ENCODE data around the gene CAMTA1.

Gene CAMTA1

DNA sequence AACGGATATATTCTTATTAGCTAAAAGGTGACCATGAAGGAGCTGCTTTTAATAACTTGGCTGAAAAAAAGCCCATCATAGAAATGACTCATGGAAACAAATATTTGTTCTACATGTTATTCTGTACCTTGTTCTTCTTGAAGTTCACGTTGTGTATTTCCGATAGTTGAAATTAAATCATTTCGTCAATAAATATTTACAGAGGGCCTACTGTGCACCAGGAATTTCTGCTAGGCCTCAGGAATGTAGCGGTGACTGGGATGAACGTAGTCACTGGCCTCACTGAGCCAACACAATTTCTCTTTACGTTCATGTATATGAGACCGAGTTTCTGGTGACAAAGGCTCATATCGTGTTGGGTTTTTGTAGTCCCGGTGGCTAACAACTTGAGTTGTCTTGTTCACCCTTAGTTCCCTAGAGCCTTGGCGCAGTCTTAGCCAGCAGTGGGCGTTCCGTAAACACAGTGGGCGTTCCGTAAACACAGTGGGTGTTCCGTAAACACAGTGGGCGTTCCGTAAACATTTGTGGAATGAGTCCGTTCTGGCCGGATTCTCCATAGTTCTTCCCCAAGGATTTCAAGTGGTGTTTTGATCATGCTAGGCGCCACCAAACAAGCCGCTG, 932.6 kb downstream of the CAMTA1 start:
- Mint-ChIP-seq H3K36me3 (no peaks in the 10 kb centered on the region), H3K4me3 (no peak overlapping the region), H3K27me3 (peaks cover 12% of the 10 kb centered on the region), H3K27ac (no peak overlapping the region), H3K9me3 (no peaks in the 10 kb centered on the region), H3K4me1 (no peaks in the 10 kb centered on the region)

DNA sequence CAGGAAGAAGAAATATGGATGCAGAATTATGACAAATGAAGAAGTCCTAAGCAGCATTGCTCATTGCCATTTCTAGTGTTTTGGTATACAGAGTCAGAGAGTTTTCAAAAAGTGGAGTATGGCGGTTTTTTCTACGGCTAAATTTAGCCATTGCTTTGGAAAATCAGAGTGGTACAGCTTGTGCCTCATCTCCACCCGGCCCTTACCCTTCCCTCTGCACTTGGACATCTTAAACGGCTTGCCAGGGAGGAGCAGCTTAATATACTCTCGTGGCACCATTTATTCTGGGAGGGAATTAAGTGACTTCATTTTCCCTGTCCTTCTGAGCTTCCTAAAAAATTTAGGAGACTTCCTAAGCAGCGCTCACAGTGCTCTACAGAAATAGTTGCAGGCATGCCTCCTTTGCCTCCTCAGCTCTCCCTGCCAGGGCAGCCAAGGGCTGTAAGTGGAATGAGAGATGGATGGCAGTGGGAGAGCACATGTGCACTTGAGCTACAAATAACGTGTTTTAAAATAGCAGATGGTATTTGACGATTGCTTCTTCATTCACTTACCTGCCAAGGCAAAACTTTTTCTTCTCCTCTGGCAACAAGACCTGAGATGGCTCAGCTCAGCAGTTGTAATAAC, 934.3 kb downstream of the CAMTA1 start:
- H3K4me3 Mint-ChIP-seq = no peak overlapping the region
- H3K27ac Mint-ChIP-seq = no peak overlapping the region
- no peaks in the 10 kb centered on the region for H3K36me3 Mint-ChIP-seq
- H3K27me3 Mint-ChIP-seq = peaks cover 12% of the 10 kb centered on the region
- no peaks in the 10 kb centered on the region for H3K4me1 Mint-ChIP-seq
- H3K9me3 Mint-ChIP-seq = no peaks in the 10 kb centered on the region

DNA sequence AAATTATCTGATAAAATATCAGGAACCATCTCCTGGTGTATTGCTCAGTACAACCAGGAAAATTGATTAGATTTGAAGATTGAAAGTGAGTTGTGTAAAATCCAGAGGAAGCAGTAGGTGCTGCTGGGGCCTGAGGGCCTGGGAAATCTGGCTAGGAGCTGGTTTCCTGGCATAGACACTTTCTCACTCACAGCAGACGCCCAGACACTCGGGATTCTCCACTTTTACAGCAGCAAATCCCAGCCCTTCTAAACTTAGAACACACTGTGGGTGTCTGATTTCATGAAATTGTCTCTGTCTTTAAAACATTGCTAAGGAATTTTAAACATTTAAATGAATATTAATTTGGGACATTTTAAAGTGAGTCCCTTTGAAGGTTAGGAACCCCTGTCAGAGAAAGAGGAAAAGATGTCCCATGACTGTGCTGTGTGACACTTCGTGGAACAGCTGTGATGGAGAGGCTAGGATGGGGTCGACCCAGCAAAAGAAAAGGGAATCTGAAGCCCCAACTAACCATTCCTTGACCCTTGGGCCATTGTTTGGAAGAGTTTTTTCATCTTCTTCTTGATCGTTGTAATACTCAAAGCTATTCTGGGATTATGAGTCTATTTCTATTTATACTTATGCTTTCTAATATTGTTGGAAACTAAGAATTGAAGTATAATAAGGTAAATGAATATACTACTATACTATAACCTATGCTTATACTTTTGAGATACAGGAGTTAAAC, 936.9 kb downstream of the CAMTA1 start:
- peaks cover 8% of the 10 kb centered on the region for H3K27me3 Mint-ChIP-seq
- H3K36me3 Mint-ChIP-seq = no peaks in the 10 kb centered on the region
- no peaks in the 10 kb centered on the region for H3K9me3 Mint-ChIP-seq
- H3K27ac Mint-ChIP-seq = no peak overlapping the region
- peaks cover 6% of the 10 kb centered on the region for H3K4me1 Mint-ChIP-seq
- H3K4me3 Mint-ChIP-seq = no peak overlapping the region

DNA sequence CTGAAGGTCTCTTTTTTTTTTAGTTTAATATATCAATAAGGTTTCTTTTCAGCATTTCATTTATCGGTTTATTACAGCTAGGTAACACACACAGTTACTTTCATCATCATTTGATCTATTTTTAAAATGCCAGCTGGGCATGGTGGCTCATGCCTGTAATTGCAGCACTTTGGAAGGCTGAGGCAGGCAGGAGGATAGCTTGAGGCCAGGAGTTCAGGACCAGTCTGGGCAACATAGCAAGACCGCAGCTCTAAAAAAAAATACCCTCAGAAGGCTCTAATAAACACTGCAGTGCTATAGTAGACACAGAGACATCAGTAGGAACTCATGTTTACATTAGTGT, 937.4 kb downstream of the CAMTA1 start:
- no peaks in the 10 kb centered on the region for H3K9me3 Mint-ChIP-seq
- no peak overlapping the region for H3K27ac Mint-ChIP-seq
- H3K4me3 Mint-ChIP-seq = no peak overlapping the region
- H3K36me3 Mint-ChIP-seq = no peaks in the 10 kb centered on the region
- peaks cover 6% of the 10 kb centered on the region for H3K4me1 Mint-ChIP-seq
- H3K27me3 Mint-ChIP-seq = peaks cover 8% of the 10 kb centered on the region

DNA sequence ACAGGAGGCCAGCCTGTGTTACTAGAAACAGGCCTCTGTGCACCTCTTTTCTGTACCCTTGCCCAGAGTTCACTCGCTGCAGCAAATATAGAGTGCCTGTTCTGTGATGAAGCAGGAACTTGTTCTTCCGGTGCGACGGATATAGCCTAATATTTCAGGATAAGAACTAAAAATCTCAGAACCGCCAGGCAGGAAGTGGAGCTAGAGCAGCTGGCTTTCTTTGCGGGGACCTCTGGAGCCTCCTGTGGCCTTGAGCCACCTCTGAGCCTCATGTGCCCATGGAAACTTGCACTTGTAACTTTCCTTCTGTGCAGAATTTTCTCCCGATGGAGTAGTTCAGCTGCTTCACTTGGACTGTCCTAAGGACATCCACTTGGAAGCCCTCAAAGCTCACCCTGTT, 941.4 kb downstream of the CAMTA1 start:
- peaks cover 7% of the 10 kb centered on the region for H3K27me3 Mint-ChIP-seq
- H3K9me3 Mint-ChIP-seq = no peaks in the 10 kb centered on the region
- H3K4me1 Mint-ChIP-seq = peaks cover 6% of the 10 kb centered on the region
- H3K27ac Mint-ChIP-seq = no peak overlapping the region
- no peak overlapping the region for H3K4me3 Mint-ChIP-seq
- no peaks in the 10 kb centered on the region for H3K36me3 Mint-ChIP-seq

DNA sequence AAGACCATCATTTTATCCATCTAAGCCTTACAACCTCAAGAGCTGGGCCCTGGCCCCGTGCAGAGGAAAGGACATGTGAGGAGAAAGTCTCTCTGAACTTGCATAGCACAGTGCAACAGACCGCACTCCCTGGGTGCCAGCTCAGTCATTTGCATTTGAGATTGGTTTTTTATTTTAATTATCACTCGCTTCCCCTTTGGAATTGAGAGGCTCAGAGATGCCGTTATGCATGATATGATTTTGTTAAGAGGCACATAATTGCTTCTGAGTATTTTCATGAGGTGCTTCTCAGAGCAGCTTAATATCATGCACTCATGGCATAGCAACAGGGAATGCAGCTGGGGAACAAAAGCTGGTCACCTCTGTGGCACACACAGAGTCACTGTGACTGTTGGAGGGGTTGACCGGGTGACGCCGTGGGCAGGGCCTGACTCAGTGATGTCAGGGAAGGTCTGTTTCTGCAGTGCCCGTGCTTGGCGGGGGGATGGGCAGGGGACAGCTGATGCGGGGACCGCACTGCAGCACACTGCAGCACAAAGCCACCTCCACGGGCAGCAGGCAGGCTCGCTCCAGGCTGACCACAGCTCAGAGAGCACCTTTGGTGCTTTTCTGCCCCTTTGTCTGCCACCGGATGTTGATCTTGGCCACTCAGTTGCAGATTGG, 942.7 kb downstream of the CAMTA1 start:
- no peaks in the 10 kb centered on the region for H3K36me3 Mint-ChIP-seq
- H3K4me1 Mint-ChIP-seq = peaks cover 6% of the 10 kb centered on the region
- no peaks in the 10 kb centered on the region for H3K9me3 Mint-ChIP-seq
- H3K27ac Mint-ChIP-seq = no peak overlapping the region
- no peak overlapping the region for H3K4me3 Mint-ChIP-seq
- peaks cover 7% of the 10 kb centered on the region for H3K27me3 Mint-ChIP-seq

DNA sequence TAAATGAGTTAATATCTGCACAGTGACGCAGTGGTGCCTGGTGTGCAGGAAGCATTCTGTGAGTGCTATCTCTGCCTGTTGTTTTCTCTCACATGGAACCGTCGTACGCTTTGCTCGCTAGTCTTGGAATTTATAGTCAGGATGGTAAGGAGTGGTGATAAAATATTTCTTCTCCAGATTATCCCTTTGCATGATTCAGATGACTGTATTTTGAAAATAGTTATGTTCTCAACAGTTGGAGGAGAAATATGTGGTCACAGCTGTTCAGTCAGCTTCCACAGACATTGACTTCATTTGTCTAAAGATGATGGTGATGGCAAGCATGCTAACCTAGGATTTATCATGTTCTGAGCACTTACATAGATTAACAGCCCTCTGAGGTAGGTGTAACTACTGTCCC, 944.5 kb downstream of the CAMTA1 start:
- Mint-ChIP-seq H3K4me1 (peaks cover 6% of the 10 kb centered on the region), H3K9me3 (no peaks in the 10 kb centered on the region), H3K27ac (no peak overlapping the region), H3K36me3 (no peaks in the 10 kb centered on the region), H3K4me3 (no peak overlapping the region), H3K27me3 (peaks cover 6% of the 10 kb centered on the region)

DNA sequence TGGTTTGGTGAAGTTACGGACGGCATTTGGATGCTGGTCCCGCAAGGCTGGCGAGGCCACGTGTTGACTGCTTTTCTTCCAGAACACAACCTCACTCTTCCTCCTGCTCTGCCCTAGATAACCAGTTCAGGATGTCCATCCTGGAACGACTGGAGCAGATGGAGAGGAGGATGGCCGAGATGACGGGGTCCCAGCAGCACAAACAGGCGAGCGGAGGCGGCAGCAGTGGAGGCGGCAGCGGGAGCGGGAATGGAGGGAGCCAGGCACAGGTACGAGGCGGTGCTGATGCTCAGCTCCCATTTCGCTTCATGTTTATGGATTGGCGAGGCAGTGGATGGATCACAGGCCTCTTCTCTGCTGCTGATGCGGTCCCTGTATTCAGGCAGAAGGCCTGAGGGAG, 947.1 kb downstream of the CAMTA1 start:
- H3K9me3 Mint-ChIP-seq = no peaks in the 10 kb centered on the region
- peaks cover 6% of the 10 kb centered on the region for H3K27me3 Mint-ChIP-seq
- H3K4me3 Mint-ChIP-seq = no peak overlapping the region
- no peaks in the 10 kb centered on the region for H3K4me1 Mint-ChIP-seq
- H3K27ac Mint-ChIP-seq = no peak overlapping the region
- H3K36me3 Mint-ChIP-seq = no peaks in the 10 kb centered on the region

DNA sequence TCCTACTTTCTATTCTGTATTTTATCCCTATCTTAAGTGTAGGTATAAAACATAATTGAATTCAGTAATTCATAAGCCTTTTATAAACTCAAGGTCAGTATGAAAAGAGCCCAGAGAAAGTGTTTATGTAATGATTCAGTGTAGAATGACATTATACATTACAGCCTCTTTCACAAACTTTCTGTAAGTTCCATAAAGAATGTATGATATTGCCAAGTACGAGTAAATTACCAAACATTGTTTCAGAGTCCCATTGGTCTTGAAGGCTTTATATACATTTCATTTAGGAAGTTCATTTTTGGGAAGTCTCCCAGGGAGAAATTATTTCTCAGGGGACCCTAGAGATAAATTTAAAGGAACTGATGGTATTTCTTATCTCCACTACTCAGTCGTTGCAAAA, 948.0 kb downstream of the CAMTA1 start:
- H3K27ac Mint-ChIP-seq = no peak overlapping the region
- no peaks in the 10 kb centered on the region for H3K9me3 Mint-ChIP-seq
- peaks cover 6% of the 10 kb centered on the region for H3K27me3 Mint-ChIP-seq
- H3K36me3 Mint-ChIP-seq = no peaks in the 10 kb centered on the region
- no peaks in the 10 kb centered on the region for H3K4me1 Mint-ChIP-seq
- no peak overlapping the region for H3K4me3 Mint-ChIP-seq

DNA sequence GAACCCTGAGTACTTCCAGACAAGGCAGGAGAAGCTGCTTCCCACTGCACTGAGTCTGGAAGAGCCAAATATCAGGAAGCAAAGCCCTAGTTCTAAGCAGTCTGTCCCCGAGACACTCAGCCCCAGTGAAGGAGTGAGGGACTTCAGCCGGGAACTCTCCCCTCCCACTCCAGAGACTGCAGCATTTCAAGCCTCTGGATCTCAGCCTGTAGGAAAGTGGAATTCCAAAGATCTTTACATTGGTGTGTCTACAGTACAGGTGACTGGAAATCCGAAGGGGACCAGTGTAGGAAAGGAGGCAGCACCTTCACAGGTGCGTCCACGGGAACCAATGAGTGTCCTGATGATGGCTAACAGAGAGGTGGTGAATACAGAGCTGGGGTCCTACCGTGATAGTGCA, 952.8 kb downstream of the CAMTA1 start:
- Mint-ChIP-seq H3K9me3 (no peaks in the 10 kb centered on the region), H3K36me3 (no peaks in the 10 kb centered on the region), H3K27ac (no peak overlapping the region), H3K4me3 (no peak overlapping the region), H3K4me1 (no peaks in the 10 kb centered on the region), H3K27me3 (no peaks in the 10 kb centered on the region)

DNA sequence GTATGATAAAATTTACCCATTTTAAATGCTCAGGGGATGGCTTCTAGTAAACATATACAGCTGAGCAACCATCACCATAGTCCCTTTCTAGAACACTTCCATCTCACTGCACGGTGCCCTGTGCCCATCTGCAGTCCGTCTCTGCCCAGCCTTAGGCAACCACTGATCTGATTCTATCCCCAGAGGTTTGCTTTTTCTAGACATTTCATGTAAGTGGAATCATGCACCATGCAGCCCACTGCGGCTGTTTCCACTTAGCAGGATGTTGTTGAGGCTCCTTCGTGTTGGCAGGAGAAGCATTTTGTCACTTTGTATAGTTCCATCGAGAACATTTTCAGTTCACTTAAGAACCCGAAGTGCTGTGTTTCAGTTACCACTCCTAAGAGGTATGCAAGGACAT, 958.1 kb downstream of the CAMTA1 start:
- H3K4me1 Mint-ChIP-seq = no peaks in the 10 kb centered on the region
- no peak overlapping the region for H3K27ac Mint-ChIP-seq
- H3K36me3 Mint-ChIP-seq = no peaks in the 10 kb centered on the region
- H3K4me3 Mint-ChIP-seq = no peak overlapping the region
- H3K27me3 Mint-ChIP-seq = no peaks in the 10 kb centered on the region
- no peaks in the 10 kb centered on the region for H3K9me3 Mint-ChIP-seq

DNA sequence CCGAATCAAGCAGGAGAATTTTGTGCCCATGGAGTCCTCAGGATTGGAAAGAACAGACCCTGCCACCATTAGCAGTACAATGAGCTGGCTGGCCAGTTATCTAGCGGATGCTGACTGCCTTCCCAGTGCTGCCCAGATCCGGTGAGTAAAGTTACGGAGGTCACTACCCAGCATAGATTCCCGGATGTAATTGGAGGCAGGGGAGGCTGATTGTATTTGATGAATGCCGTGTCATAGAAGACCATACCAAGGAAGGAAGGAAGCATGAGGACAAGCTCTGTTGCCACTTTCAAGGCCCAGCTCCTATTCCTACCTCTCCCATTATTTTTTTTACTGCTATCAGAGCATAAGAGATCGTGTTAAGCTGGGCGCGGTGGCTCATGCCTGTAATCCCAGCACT, 959.6 kb downstream of the CAMTA1 start:
- H3K4me1 Mint-ChIP-seq = no peaks in the 10 kb centered on the region
- H3K4me3 Mint-ChIP-seq = no peak overlapping the region
- H3K27me3 Mint-ChIP-seq = no peaks in the 10 kb centered on the region
- H3K27ac Mint-ChIP-seq = no peak overlapping the region
- H3K9me3 Mint-ChIP-seq = no peaks in the 10 kb centered on the region
- H3K36me3 Mint-ChIP-seq = no peaks in the 10 kb centered on the region

DNA sequence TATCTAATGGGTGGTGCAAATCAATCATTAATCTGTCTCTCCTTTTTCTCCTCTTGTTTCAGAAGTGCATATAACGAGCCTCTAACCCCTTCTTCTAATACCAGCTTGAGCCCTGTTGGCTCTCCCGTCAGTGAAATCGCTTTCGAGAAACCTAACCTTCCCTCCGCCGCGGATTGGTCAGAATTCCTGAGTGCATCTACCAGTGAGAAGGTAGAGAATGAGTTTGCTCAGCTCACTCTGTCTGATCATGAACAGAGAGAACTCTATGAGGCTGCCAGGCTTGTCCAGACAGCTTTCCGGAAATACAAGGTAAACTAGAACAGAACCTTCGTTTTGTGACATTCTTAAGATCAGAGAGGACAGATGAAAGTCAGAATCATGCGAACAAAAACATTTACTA, 960.5 kb downstream of the CAMTA1 start:
- no peak overlapping the region for H3K4me3 Mint-ChIP-seq
- no peaks in the 10 kb centered on the region for H3K4me1 Mint-ChIP-seq
- no peaks in the 10 kb centered on the region for H3K27me3 Mint-ChIP-seq
- H3K36me3 Mint-ChIP-seq = no peaks in the 10 kb centered on the region
- no peaks in the 10 kb centered on the region for H3K9me3 Mint-ChIP-seq
- no peak overlapping the region for H3K27ac Mint-ChIP-seq

DNA sequence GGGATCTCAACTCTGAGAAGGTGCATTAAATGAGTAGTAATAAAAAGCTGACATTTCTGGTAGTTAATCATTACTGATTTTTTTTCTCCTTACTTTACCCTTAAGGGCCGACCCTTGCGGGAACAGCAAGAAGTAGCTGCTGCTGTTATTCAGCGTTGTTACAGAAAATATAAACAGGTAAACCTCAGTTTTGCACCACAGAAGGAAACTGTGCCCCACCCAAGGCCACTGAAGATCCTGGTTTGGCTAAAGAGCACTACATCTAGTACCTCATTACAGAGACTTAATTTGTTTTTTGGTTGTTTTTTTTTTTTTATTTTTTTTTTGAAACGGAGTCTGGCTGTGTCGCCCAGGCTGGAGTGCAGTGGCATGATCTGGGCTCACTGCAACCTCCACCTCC, 962.4 kb downstream of the CAMTA1 start:
- Mint-ChIP-seq H3K4me1 (peaks cover 7% of the 10 kb centered on the region), H3K4me3 (no peak overlapping the region)

DNA sequence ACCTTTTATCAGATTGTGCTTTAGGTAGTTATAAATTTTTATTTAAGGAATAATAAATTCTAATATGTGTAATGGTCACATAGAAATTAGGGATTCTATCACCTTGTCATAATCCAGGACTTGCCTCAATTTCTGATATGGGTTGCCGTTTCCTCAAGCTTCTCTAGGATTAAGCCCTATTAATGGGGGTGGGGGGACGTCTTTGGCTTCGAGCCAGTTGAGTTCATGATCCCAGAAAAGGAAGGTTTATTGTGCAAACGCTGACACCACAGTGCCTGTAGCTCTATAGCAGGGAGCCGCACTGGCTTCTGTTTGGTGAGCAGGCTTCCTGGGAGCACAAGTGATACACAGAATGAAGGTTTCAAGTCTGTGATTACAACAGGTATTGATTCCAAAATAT, 963.9 kb downstream of the CAMTA1 start:
- H3K27ac Mint-ChIP-seq = no peak overlapping the region
- H3K9me3 Mint-ChIP-seq = no peaks in the 10 kb centered on the region
- no peaks in the 10 kb centered on the region for H3K36me3 Mint-ChIP-seq
- no peak overlapping the region for H3K4me3 Mint-ChIP-seq
- H3K27me3 Mint-ChIP-seq = peaks cover 5% of the 10 kb centered on the region
- peaks cover 23% of the 10 kb centered on the region for H3K4me1 Mint-ChIP-seq

More for the DNA sequence above, 962.4 kb downstream of the CAMTA1 start:
- no peaks in the 10 kb centered on the region for H3K27me3 Mint-ChIP-seq
- H3K27ac Mint-ChIP-seq = no peak overlapping the region
- no peaks in the 10 kb centered on the region for H3K9me3 Mint-ChIP-seq
- H3K36me3 Mint-ChIP-seq = no peaks in the 10 kb centered on the region

DNA sequence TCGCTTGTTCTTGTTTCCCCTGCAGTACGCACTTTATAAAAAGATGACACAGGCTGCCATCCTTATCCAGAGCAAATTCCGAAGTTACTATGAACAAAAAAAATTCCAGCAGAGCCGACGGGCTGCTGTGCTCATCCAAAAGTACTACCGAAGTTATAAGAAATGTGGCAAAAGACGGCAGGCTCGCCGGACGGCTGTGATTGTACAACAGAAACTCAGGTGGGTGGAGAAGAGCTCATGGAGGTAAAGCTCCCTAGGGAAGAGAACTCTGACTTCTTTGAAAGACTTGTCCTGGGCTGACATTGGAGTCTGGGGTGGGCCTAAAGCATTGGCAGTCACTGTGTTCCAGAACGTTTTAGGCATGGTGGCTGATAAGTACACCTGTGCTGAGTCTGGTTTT, 965.9 kb downstream of the CAMTA1 start:
- Mint-ChIP-seq H3K4me3 (no peak overlapping the region), H3K27ac (no peak overlapping the region), H3K4me1 (peaks cover 25% of the 10 kb centered on the region), H3K9me3 (no peaks in the 10 kb centered on the region), H3K27me3 (peaks cover 8% of the 10 kb centered on the region), H3K36me3 (no peaks in the 10 kb centered on the region)
